Loucy (cell line): ENCODE data around the gene SIGLEC7.

ENCODE experiments used
- EZH2phosphoT487 ChIP-seq: fragments of 200-600 bp; IDR thresholded peaks from 2 replicates; pipeline ENCODE4 v1.6.1; 2018; ENCODE audit warnings: antibody characterized with exemption, mild to moderate bottlenecking, moderate library complexity, borderline replicate concordance
- TF ChIP-seq, protein P1 (sequence below): fragments of 200-600 bp; sonication (generic); conservative IDR thresholded peaks from 2 replicates; pipeline ENCODE4 v1.5.1; 2014; ENCODE audit warnings: mild to moderate bottlenecking, antibody characterized with exemption, low read length

DNA sequence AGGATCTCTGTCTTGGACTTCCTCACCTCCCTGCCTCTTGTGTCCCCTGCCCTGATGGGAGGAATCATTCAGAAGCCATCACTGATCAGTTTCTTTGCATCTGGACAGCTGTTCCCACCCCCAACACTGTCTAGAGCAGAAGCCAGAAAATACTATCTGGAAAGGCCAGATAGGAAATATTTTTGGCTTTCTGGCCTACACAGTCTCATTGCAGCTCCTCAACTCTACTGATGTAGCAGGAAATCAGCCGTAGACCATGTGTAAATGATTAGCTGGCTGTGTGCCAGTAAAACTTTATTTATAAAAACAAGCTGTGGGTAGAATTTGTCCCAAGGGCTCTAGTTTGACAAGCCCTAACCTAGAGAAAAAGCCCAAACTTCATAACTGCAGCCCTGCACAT is 5.6 kb downstream of the SIGLEC7 start:
- TF ChIP-seq, protein P1, sequence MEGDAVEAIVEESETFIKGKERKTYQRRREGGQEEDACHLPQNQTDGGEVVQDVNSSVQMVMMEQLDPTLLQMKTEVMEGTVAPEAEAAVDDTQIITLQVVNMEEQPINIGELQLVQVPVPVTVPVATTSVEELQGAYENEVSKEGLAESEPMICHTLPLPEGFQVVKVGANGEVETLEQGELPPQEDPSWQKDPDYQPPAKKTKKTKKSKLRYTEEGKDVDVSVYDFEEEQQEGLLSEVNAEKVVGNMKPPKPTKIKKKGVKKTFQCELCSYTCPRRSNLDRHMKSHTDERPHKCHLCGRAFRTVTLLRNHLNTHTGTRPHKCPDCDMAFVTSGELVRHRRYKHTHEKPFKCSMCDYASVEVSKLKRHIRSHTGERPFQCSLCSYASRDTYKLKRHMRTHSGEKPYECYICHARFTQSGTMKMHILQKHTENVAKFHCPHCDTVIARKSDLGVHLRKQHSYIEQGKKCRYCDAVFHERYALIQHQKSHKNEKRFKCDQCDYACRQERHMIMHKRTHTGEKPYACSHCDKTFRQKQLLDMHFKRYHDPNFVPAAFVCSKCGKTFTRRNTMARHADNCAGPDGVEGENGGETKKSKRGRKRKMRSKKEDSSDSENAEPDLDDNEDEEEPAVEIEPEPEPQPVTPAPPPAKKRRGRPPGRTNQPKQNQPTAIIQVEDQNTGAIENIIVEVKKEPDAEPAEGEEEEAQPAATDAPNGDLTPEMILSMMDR = no peak
- TF ChIP-seq EZH2phosphoT487 = no peak
